Activated naive CD8-positive, alpha-beta T cell treated with anti-CD3 and anti-CD28 coated beads, Interleukin-2, amount 10 ng/mL, durations not matched to agents 7 days and 5 days (primary cell): ENCODE data around the gene ZNF584. TPM values are rescaled to one million over a fixed set of nuclear protein-coding genes. Genes with fewer than 3 reads are reported as not detected.

Source experiments
- ATAC-seq: fragments of 150-1000 bp; cut with Tn5 transposase; one replicate; pipeline ENCODE4 v1.10.0; 2021; ENCODE audit warnings: low read depth, moderate library complexity
- POLR2A ChIA-PET: fragments of 350-600 bp; sonication (Branson Sonifier 250); formaldehyde crosslinking; loops from one replicate; lab custom pipeline; 2021; ENCODE audit warnings: antibody characterized with exemption; lab: Charles Lee
- DNase-seq: peaks from one replicate; pipeline ENCODE4 v3.0.0; 2021
- H3K27ac Mint-ChIP-seq: one replicate; pipeline ENCODE4 v1.8.0; 2022; ENCODE audit warnings: mild to moderate bottlenecking, mixed read lengths
- H3K27me3 Mint-ChIP-seq: one replicate; pipeline ENCODE4 v1.8.0; 2022; ENCODE audit warnings: mild to moderate bottlenecking, moderate library complexity, mixed read lengths
- H3K36me3 Mint-ChIP-seq: one replicate; pipeline ENCODE4 v1.8.0; 2021; ENCODE audit warnings: mild to moderate bottlenecking, mixed read lengths
- H3K4me1 Mint-ChIP-seq: one replicate; pipeline ENCODE4 v1.8.0; 2021; ENCODE audit warnings: mixed read lengths
- H3K4me3 Mint-ChIP-seq: one replicate; pipeline ENCODE4 v1.8.0; 2022; ENCODE audit warnings: mild to moderate bottlenecking, moderate library complexity, mixed read lengths
- H3K9me3 Mint-ChIP-seq: one replicate; pipeline ENCODE4 v1.8.0; 2021; ENCODE audit warnings: mixed read lengths
- microRNA-seq: library from miRNA; unstranded; fragments of <30 nt; microRNA quantifications from one replicate; pipeline ENCODE4 v1.2.0, GENCODE V29; 2022
- total RNA-seq, 2 experiments: library from RNA; stranded (reverse); gene quantifications; one replicate each; pipeline ENCODE4 v1.2.3, GENCODE V29; 2021

Gene ZNF584
- total RNA-seq, 2 experiments from 2014 or later = 8.6 to 10.6 TPM

DNA sequence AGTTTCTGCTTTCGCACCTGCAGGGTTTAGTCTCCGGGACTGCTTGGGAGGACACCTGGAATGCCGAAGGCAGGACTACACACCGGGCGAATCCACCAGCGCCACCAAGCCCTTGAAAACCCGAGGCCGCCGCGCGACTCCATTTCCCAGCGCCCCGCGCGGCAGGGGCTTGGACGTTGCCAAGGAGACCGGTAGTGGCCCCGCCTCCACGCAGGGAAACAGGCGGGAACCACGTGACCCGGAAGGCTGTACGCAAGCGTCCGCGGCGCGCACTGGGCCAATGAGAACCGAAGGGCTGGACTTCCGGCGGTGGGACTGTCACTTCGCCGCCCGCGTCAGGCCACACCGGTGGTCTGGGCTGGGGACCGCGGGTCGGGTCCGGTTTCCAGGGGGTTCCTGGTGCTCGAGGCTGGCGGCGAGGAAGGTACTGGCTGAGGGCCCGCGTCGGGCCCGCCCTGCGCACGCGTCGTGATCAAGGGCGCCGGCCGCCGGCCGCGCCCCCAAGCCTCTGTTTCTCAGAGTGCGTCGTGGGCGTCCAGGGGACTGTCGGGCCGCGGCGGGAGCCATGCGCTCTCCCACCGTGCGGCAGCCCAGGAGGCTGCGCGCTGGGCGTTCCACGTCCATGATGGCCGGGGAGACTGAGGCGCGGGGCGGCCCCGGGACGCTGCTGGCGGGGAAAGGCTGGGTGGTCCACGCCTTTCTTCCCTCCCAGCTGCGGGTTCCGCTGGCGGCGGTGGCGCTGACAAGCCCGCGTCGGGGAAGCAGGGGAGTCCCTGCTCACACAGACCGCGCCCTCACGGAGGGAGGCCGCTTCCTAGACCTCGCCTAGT lies 58.5 kb downstream of the ZNF584 start, which contains the start of gene ZNF324:
ZNF324 (plus strand) TSS at position 321 of the 830 bp plus-strand sequence. CDS start 2,106 bp downstream, outside the sequence.
- Mint-ChIP-seq H3K36me3 (no peaks in the 10 kb centered on the region), H3K9me3 (no peaks in the 10 kb centered on the region), H3K27me3 (no peaks in the 10 kb centered on the region), H3K4me3 (peak within 1 kb of the TSS; percentile 86), H3K4me1 (peaks cover 16% of the 10 kb centered on the region), H3K27ac (peak within 1 kb of the TSS; percentile 77)
- ATAC-seq (peak; percentile 91), DNase-seq (peak; percentile 97)
- POLR2A ChIA-PET = interaction anchor here (0.9 to 2.0 kb wide), 3 partner anchors 9 to 24 kb away, joined by 3 to 11 read pairs (median 5); partner anchors contain the start of gene ZNF446

Small RNA genes within 50 kb of the gene (microRNA-seq; reads per million reads assigned to microRNA genes)
- gene MIR4754 = not detected

Other genes starting within 250 kb of the ZNF584 start
- 10 to 100 TPM; 54.6 to 56.9 TPM for gene ZNF274, start 225.6 kb upstream of the ZNF584 start, total RNA-seq
- 10 to 100 TPM; 54.0 to 62.7 TPM for gene ZNF544, start 179.7 kb upstream of the ZNF584 start, total RNA-seq
- 1 to 10 TPM; 8.6 to 8.9 TPM for gene ZNF8, start 129.7 kb upstream of the ZNF584 start, total RNA-seq
- 10 to 100 TPM; 74.5 to 76.3 TPM for gene ERVK3-1, start 103.3 kb upstream of the ZNF584 start, total RNA-seq
- gene ZSCAN22, start 81.7 kb upstream of the ZNF584 start, total RNA-seq = 1 to 10 TPM; 6.3 TPM
- gene A1BG, start 55.2 kb upstream of the ZNF584 start, total RNA-seq = 10 to 100 TPM; 21.0 to 22.8 TPM
- 1 to 10 TPM; 1.7 to 2.1 TPM for gene ZNF497, start 45.9 kb upstream of the ZNF584 start, total RNA-seq
- 1 to 10 TPM; 2.9 to 3.5 TPM for gene ZNF837, start 27.6 kb upstream of the ZNF584 start, total RNA-seq
- 1,000 to 10,000 TPM; 1,038 to 1,039 TPM for gene RPS5, start 21.4 kb upstream of the ZNF584 start, total RNA-seq
- gene RNF225, start 13.0 kb upstream of the ZNF584 start, total RNA-seq = under 1 TPM; 0.83 to 0.94 TPM
- 1 to 10 TPM; 7.3 to 7.4 TPM for gene ZNF132, start 31.5 kb downstream of the ZNF584 start, total RNA-seq
- gene ZNF324B, start 43.0 kb downstream of the ZNF584 start, total RNA-seq = 10 to 100 TPM; 11.6 to 13.9 TPM
- gene ZNF324, start 58.4 kb downstream of the ZNF584 start, total RNA-seq = 10 to 100 TPM; 18.0 to 18.5 TPM
- gene ZNF446, start 67.7 kb downstream of the ZNF584 start, total RNA-seq = 10 to 100 TPM; 10.9 TPM
- gene SLC27A5, start 103.3 kb downstream of the ZNF584 start, total RNA-seq = 10 to 100 TPM; 13.7 to 15.4 TPM
- gene ZBTB45, start 111.2 kb downstream of the ZNF584 start, total RNA-seq = 10 to 100 TPM; 18.9 to 19.5 TPM
- 100 to 1,000 TPM; 409 to 412 TPM for gene TRIM28, start 135.4 kb downstream of the ZNF584 start, total RNA-seq
- gene CHMP2A, start 146.5 kb downstream of the ZNF584 start, total RNA-seq = 100 to 1,000 TPM in 1 of 2 experiments, 10 to 100 TPM in 1; 99.0 to 111 TPM
- 10 to 100 TPM; 79.5 to 81.2 TPM for gene UBE2M, start 150.0 kb downstream of the ZNF584 start, total RNA-seq
- 10 to 100 TPM; 31.3 to 31.7 TPM for gene MZF1, start 164.7 kb downstream of the ZNF584 start, total RNA-seq